Measurements from ENCODE around the gene UBQLN3. TPM values are rescaled to one million over a fixed set of nuclear protein-coding genes. Genes with fewer than 3 reads are reported as not detected.

UBQLN3 gene
- total RNA-seq, result not detected

GRCh38 chr11:5509803-5510202, at the start of gene UBQLN3:
Gene UBQLN3, minus strand, starts transcription at chr11:5509957. Its CDS starts 399 bp downstream, at chr11:5509558.
- intact Hi-C loops (cut with DNase I), result no loop called here
- H3K9me3 ChIP-seq, result no peaks in the 10 kb centered on the region
- no peak within 1 kb of the TSS for H3K27ac ChIP-seq
- DNase-seq (ENCODE audit: extremely low spot score in 2 of 2), result no peak
- H3K4me3 ChIP-seq, result no peak within 1 kb of the TSS
- no peak for TF ChIP-seq POLR2AphosphoS5 (IDR thresholded peaks at IDR 0.05; ENCODE audit: insufficient read depth in 1 of 2, low read depth in 1 of 2)
- no peak for TF ChIP-seq POLR2A (IDR thresholded peaks at IDR 0.05)
- no peak for TF ChIP-seq CTCF (IDR thresholded peaks at IDR 0.05)
- H3K27me3 ChIP-seq, result no peaks in the 10 kb centered on the region
- H3K4me1 ChIP-seq, result no peaks in the 10 kb centered on the region
- H3K36me3 ChIP-seq, result no peaks in the 10 kb centered on the region

GRCh38 chr11:5557751-5558150, 48.0 kb upstream of the UBQLN3 start:
- no peaks in the 10 kb centered on the region for H3K27me3 ChIP-seq
- H3K4me3 ChIP-seq, result no peak overlapping the region
- H3K27ac ChIP-seq, result no peak overlapping the region
- intact Hi-C loops (cut with DNase I), result no loop called here
- H3K36me3 ChIP-seq, result no peaks in the 10 kb centered on the region
- no peak for DNase-seq (ENCODE audit: extremely low spot score in 2 of 2)
- TF ChIP-seq CTCF (IDR thresholded peaks at IDR 0.05) (no peak), POLR2AphosphoS5 (IDR thresholded peaks at IDR 0.05; ENCODE audit: insufficient read depth in 1 of 2, low read depth in 1 of 2) (no peak), POLR2A (IDR thresholded peaks at IDR 0.05) (no peak)
- H3K9me3 ChIP-seq, result no peaks in the 10 kb centered on the region
- no peaks in the 10 kb centered on the region for H3K4me1 ChIP-seq

- H3K9me3 ChIP-seq, result no peaks in the 10 kb centered on the region
- H3K4me1 ChIP-seq, result no peaks in the 10 kb centered on the region
- intact Hi-C loops (cut with DNase I), result no loop called here
- H3K27ac ChIP-seq, result no peak overlapping the region
- H3K4me3 ChIP-seq, result no peak overlapping the region
- no peak for DNase-seq (ENCODE audit: extremely low spot score in 2 of 2)
- TF ChIP-seq POLR2A (IDR thresholded peaks at IDR 0.05), result no peak
- TF ChIP-seq POLR2AphosphoS5 (IDR thresholded peaks at IDR 0.05; ENCODE audit: insufficient read depth in 1 of 2, low read depth in 1 of 2), result no peak
- no peak for TF ChIP-seq CTCF (IDR thresholded peaks at IDR 0.05)
- H3K27me3 ChIP-seq, result no peaks in the 10 kb centered on the region
- no peaks in the 10 kb centered on the region for H3K36me3 ChIP-seq
Observed at GRCh38 chr11:5556596-5557188, 46.9 kb upstream of the UBQLN3 start.

- Histone ChIP-seq H3K27me3 (no peaks in the 10 kb centered on the region), H3K27ac (no peak overlapping the region), H3K4me1 (no peaks in the 10 kb centered on the region), H3K4me3 (no peak overlapping the region), H3K9me3 (no peaks in the 10 kb centered on the region), H3K36me3 (no peaks in the 10 kb centered on the region)
- intact Hi-C loops (cut with DNase I), result no loop called here
- no peak for DNase-seq (ENCODE audit: extremely low spot score in 2 of 2)
- TF ChIP-seq POLR2AphosphoS5 (IDR thresholded peaks at IDR 0.05; ENCODE audit: insufficient read depth in 1 of 2, low read depth in 1 of 2), result no peak
- TF ChIP-seq POLR2A (IDR thresholded peaks at IDR 0.05), result no peak
- no peak for TF ChIP-seq CTCF (IDR thresholded peaks at IDR 0.05)
Observed at GRCh38 chr11:5553343-5553742, 43.6 kb upstream of the UBQLN3 start.

GRCh38 chr11:5550440-5551095, 40.8 kb upstream of the UBQLN3 start:
- DNase-seq (ENCODE audit: extremely low spot score in 2 of 2), result no peak
- intact Hi-C loops (cut with DNase I), result no loop called here
- no peaks in the 10 kb centered on the region for H3K9me3 ChIP-seq

More at GRCh38 chr11:5550440-5551095, 40.8 kb upstream of the UBQLN3 start:
- Histone ChIP-seq H3K27ac (no peak overlapping the region), H3K27me3 (no peaks in the 10 kb centered on the region), H3K4me1 (no peaks in the 10 kb centered on the region), H3K36me3 (no peaks in the 10 kb centered on the region), H3K4me3 (no peak overlapping the region)
- TF ChIP-seq POLR2A (IDR thresholded peaks at IDR 0.05) (no peak), POLR2AphosphoS5 (IDR thresholded peaks at IDR 0.05; ENCODE audit: insufficient read depth in 1 of 2, low read depth in 1 of 2) (no peak)
